ENCODE data around the gene BAAT.
A peak's percentile ranks its signal among the peaks of the same experiment; 100 is the strongest.
"Not testable (repeated sequence)": the region's sequence is repeated elsewhere in the genome, so short reads cannot be mapped to it uniquely, and the experiment has no call there.

Gene BAAT

DNA sequence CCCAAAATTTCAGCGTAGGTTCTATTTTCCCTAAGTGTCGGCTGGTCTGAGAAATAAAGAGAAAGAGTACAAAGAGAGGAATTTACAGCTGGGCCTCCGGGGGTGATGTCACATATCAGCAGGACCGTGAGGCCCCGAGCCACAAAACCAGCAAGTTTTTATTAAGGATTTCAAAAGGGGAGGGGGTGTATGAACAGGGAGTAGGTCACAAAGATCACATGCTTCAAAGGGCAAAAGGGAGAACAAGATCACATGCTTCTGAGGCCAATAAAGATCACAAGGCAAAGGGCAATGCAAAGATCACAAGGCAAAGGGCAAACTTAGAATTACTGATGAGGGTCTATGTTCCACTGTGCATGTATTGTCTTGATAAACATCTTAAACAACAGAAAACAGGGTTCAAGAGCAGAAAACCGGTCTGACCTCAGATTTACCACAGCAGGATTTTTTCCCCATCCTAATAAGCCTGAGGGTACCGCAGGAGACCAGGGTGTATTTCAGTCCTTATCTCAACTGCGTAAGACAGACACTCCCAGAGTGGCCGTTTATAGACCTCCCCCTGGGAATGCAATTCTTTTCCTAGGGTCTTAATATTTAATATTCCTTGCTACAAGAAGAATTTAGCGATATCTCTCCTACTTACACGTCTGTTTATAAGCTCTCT, at the start of gene BAAT:
TSS of gene BAAT (minus strand) at position 134 of the 664 bp plus-strand sequence. CDS start 13,602 bp downstream, outside the sequence.
- not testable (repeated sequence) for DNase-seq (ENCODE audit: low read depth)

DNA sequence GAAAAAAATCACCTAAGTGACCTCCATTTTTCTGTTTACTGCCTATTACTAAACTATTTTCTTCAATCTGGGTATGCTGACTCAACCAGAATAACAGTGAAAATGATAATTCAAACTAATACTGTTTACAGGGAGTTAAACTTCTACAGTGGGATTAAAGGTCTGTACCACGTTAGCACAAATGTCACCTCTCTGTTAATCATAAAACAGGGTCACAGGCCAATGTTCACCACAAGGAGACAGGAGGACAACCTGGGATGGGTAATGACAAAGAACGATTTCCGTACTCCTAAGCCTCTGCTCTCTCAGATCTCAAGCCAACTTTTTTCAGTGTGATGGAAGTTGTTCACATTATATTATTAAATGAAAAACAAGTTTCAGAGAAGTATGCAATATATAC, 48.4 kb upstream of the BAAT start:
- DNase-seq (ENCODE audit: low read depth), result no peak

DNA sequence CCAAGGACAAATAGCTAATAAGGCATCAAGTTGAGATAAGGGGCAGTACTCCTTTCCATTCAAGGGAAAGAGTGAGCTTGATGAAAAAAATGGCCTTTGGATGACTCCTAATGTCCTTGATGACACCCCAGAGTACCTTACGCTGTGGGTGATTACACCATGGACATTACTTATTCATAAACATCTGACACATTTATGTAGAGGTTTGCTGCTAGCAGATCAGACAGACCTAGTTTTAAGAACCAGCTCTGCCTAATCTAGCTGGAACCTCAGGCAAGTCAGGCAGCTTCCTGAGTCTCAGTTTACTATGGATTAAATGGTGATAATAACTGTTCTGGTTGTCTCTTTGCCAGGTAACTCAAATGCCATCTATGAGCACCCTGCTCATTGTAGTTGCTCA, 47.9 kb upstream of the BAAT start:
- no peak for DNase-seq (ENCODE audit: low read depth)

DNA sequence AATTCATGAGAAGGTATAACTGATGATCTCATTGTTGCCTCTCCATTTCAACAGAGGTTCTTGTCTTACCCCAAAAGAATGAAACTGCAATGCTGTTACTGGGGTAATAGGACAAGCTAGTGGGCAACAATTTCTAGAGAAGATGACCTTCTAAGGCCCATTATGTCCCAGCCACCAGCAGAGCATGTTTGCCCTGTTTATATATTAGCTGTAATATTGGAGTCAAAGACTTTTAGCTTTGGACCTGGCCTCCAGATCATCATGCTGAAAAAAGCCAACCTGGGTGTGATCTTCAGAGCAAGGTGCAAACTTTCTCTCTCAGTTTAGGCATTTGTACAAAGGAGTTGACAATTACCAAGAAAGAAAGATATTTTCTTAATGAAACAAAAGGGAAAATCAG, 47.4 kb upstream of the BAAT start:
- no peak for DNase-seq (ENCODE audit: low read depth)

DNA sequence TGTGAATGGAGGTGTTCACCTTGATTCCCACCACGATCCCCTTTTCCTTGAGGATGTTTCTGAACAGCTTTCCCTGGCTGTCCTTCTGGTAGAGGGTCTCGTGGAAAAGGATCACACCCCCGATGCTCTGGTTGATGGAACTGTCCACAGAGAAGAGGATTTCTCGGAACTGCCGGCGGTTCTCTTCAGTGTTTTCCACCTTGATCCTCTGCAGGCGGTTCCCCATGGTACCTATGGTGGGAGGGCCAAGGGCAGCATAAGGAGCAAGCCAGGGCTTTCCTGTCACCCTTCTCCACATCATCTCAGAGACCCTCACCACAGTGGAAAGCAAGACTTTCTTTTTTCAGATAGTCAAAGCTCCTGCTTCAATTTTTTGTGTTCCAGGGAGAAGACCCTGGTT, 44.9 kb upstream of the BAAT start:
- no peak for DNase-seq (ENCODE audit: low read depth)

DNA sequence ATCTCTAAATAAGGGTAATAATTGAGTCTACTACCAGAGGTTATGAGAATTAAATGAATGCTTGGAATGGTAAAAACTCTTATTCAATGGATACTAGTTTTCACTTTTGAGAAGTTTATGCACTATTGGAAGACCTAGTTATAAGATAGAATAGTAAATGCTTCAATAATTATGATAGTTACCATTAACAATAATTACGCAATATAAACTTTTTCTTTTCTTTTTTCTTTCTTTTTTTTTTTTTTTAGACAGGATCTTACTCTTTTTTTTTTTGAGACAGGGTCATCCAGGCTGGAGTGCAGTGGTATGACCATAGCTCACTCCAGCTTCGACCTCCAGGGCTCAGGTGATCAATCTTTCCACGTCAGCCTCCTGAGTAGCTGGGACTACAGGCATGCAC, 44.1 kb upstream of the BAAT start:
- no peak for DNase-seq (ENCODE audit: low read depth)

DNA sequence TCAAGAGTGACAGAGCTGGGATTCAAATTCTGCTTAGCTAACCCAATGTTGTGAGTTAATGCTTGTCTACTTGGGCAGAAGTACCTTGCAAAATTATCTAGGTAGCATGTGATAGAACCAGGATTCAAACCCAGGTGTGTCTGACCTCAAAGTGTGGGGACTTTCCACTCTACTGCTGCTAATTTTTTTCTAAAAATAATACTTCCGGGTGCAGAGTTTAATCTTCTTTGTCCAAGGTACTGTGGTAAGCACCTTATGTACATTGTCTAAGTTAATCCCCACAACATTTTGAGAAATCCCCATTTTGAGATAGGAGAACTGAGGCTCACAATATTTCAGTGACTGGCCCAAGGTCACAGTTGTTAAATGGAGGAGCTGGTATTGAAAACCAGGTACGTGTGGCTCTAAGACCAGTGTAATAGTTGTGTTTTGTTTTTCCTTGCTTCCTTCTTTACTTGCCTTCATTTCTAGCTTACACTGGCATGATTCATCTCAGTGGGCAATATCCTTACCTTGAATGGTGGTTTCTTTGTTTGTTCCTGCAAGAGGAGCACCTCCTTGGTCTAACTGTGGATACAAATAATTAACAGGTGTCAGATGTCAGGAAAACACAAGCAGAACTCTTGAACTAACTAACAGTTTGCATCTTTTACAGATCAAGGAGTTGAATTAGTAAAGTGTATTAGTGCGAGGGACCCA, 43.3 kb upstream of the BAAT start:
- DNase-seq (ENCODE audit: low read depth), result no peak

DNA sequence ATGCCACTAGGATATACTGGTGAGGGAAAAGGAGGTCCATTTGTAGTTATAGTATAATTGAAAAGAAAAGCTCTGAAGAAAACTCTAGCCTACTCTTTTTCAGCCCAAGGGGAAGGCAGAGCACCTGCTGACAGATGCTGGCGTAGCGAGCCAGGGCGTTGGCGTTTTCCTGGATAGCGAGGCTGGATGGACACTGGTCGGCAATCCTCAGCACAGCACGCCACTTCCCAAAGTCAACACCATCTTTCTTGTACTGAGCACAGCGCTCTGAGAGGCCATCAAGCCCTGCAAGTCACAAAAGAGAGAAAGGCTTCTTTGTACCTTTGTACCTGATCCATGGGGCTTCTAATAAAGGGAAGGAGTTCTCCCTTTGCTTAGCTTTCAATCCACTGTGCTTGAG, 42.6 kb upstream of the BAAT start:
- DNase-seq (ENCODE audit: low read depth), result no peak

DNA sequence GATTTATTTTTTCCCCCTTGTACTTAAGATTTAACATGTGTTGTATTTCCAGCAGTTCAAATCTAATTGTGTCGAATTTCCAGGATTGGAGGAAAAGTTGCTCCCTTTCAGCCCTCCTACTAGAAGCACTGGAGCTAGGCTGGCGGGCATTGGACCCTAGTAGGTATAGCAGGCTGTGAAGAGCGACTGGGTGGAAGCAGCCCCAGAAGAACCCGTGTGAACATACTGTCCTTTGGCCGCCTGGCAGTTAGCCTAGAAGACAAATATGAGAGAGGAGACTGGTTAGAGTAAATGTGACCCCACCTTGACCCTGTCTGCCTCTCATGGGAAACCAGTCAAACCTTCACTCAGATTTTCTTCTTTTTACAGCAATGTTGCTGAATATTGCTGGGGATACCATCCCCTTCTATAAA, 36.9 kb upstream of the BAAT start:
- DNase-seq (ENCODE audit: low read depth), result peak; percentile 7

DNA sequence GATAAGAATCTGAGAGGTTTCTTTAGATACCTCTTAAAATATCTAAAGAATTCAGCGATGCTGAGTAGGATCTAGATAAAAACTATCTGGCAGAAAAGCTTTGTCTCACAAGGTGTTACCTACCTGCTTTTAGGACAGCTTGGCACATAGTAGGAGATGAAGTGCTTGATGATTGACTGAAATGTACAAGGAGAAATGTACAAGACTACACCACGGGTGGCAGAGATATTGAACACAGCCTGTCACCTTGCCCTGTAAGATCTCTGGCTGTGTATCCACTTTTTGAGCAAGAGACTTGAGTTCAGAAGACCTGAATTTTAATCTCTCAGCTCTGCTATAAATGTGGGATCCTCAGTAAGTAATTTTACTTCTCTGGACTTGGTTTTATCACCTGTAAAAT, 35.1 kb upstream of the BAAT start:
- DNase-seq (ENCODE audit: low read depth), result no peak

DNA sequence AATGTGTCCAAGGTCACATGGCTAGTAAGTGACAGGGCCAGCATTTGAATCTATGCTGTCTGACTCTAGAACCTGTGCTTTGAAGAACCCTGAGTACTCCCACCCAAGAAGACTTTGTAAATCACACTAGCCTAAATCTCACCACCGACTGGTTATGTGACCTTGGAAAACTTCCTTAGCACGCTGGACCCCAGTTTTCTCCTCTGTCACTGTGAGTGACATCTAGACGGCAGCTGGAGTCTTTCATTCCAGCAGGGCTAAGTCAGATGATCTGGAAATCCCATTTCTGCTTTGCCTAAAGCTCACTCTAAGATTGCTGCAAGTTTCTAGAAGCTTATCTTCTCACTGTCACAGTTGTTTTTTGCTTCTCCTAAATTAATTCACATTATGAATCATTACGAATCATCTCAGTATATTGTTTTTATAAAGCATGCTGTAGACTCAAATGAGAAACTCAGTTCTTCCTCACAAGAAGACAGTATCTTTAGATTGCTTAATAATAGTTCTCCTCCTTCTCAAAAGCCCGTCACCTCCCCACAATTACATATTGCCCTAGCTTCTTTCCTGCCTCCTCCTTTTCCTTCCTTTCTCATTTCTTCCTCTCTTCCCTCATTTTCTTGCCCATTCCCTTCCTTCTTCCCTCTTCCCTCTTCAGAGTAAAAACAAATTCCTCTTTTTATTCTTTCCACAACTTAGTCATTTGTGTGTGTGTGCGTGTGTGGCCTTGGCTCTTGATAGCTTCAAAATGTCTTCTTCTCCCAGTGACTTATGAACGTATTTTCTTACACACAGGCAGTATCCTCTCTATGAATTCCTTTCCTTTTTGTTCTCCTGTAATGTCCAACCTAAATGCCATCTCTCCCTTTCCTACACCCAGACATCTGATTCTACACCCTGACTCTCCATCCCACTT, 34.0 kb upstream of the BAAT start:
- peak; percentile 62 for DNase-seq (ENCODE audit: low read depth)

DNA sequence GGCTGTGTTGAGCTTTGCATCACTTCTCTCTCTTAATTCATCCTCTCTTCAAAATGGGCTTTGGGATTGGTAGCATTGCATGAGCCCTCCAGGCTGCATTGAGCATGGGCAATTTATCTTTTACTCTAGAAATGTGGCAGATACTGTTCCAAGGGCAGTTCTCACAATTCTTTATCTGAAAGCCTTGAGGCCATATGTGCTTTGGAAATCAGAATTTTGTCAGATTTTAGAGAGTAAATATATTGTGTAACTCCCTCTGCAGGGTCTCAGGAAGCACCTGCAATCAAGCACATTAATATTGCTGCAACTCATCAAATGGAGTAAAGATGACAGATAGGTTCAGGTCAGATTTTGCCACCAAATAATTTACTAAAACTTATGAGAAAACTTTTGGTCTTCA, 33.2 kb upstream of the BAAT start:
- no peak for DNase-seq (ENCODE audit: low read depth)

DNA sequence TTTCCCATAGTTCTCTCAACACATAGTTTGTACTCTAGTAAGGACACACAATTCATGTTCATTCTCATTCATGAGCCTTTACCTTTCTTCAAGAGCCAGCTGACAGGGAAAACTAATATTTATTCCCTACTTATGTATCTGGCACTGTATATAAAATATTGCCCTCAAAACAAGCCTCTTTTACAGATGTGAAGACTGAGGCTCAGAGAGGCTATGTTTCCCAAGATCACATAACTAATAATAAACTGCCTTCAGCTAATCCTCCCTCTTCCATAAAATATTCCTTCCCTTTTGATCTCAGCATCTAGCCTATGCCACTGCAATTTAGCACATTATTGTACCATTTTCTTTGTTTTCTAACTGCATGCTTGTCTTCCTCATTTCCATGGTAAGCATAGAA, 32.6 kb upstream of the BAAT start:
- no peak for DNase-seq (ENCODE audit: low read depth)

DNA sequence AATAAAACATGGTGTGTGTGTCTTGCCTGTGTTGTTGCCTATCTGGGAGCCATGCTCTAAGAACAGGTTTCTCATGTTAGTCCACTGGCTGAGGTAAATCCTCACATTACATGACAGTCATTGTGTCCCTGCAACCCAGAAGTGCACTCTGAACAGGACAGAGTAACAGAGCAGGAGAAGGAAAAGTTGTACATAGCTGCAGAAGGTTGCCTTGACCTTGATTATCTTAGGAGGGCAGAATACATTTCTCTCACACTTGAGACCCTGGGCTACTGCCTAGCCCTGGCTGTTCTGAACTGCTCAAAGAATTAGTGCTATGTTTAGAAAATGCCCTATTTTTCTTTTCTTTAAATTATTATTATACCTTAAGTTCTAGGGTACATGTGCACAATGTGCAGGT, 30.8 kb upstream of the BAAT start:
- DNase-seq (ENCODE audit: low read depth), result no peak

DNA sequence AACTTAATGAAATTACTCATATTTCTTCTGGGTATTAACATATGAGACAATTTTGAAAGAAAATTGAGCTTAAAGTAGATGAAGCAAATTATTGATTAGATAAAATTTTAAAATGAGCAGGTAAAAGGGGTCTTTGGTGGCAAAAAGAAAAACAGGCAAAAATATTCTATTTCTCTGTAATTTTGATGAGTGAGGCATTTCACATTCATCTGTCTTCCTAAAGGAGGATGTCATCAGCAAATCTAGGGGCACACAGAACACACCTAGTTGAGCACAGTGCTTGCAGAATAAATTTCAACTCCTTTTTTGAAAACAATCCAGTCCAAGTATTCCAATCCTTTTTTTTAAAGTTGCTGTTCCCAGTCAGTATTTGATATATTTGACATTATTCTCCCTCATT, 30.0 kb upstream of the BAAT start:
- DNase-seq (ENCODE audit: low read depth), result no peak

DNA sequence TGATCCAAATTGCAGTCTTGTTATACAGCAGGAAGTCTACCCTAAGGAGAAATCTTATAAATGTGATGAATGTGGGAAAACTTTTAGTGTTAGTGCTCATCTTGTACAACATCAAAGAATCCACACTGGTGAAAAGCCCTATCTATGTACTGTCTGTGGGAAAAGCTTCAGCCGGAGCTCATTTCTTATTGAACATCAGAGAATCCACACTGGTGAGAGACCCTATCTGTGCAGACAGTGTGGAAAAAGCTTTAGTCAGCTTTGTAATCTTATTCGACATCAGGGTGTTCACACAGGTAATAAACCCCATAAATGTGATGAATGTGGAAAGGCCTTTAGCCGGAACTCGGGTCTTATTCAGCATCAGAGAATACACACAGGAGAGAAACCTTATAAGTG, 24.3 kb upstream of the BAAT start:
- DNase-seq (ENCODE audit: low read depth), result peak; percentile 20

DNA sequence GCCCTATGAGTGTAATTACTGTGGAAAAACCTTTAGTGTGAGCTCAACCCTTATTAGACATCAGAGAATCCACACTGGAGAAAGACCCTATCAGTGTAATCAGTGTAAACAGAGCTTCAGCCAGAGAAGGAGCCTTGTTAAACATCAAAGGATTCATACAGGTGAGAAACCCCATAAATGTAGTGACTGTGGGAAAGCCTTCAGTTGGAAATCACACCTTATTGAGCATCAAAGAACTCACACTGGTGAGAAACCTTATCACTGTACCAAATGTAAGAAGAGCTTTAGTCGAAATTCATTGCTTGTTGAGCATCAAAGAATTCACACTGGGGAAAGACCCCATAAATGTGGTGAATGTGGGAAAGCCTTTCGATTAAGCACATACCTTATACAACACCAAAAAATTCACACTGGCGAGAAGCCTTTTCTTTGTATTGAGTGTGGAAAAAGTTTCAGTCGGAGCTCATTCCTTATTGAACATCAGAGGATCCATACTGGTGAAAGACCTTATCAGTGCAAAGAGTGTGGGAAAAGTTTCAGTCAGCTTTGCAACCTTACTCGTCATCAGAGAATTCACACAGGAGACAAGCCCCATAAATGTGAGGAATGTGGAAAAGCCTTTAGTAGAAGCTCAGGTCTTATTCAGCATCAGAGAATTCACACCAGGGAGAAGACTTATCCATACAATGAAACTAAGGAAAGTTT, 23.7 kb upstream of the BAAT start:
- DNase-seq (ENCODE audit: low read depth), result no peak

DNA sequence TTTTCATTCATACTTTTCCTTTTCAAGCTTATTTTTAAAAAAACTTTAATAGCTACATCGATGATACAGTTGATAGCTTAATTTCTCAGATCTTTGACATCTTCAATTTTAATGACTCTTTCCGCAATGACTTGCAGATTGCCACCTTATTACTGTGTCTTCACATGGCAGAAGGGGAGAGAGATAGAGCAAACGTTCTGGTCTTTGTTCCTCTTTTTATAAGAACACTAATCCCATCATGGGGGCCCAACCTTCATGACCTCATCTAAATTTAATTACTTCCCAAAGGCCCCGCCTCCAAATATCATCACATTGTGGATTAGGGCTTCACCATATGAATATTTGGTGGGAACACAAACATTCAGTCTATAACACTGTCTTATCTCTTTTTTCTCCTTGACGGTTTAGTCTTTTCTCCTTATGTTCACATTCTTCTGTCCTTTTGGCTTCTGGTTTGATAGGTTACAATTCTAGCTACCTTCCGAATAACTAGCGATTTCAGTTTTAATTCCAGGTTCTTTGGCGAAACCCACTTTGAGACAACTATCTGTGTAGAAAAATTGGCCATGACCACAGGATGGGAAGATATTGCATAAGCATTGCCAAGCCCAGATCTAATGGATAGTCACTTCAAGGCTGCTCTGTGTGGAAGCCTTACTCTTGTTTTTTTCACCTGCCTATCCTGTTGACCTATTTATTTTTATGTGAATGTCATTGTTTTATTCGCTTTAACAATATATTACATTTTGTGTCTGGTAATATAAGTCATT, 18.9 kb upstream of the BAAT start:
- no peak for DNase-seq (ENCODE audit: low read depth)

DNA sequence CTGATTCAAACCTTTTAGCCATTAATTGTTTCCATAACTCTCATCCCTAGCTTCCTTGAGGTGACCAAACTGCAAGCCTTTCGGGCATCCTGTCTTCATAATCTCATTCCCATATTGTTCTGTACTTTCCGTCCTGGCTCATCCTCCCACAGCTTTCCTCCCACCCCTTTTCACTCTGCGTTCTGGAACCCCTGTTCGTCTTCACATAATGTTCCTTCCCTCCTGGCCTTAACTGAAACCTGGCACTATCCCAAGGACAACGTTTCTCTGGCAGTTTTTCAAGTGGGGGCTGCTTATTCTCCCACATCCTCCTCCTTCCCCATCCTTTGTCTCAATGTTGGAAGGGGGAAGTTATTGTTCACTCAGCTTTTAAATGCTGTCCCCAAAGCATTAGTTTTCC, 15.3 kb upstream of the BAAT start:
- DNase-seq (ENCODE audit: low read depth), result no peak

DNA sequence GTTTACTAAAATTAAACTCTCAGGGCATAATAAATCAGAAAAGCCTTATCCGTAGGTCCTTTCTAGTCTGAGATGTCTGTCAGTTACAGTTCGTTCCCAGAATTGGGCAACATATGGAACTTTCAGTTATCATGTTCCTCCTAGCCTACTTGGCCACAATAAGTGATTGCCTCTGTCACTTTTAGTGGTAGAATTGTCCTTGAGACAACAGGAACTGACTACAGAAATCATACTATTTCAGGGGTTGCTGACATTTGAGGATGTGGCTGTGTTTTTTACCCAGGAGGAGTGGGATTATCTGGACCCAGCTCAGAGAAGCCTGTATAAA, 14.8 kb upstream of the BAAT start:
- no peak for DNase-seq (ENCODE audit: low read depth)

DNA sequence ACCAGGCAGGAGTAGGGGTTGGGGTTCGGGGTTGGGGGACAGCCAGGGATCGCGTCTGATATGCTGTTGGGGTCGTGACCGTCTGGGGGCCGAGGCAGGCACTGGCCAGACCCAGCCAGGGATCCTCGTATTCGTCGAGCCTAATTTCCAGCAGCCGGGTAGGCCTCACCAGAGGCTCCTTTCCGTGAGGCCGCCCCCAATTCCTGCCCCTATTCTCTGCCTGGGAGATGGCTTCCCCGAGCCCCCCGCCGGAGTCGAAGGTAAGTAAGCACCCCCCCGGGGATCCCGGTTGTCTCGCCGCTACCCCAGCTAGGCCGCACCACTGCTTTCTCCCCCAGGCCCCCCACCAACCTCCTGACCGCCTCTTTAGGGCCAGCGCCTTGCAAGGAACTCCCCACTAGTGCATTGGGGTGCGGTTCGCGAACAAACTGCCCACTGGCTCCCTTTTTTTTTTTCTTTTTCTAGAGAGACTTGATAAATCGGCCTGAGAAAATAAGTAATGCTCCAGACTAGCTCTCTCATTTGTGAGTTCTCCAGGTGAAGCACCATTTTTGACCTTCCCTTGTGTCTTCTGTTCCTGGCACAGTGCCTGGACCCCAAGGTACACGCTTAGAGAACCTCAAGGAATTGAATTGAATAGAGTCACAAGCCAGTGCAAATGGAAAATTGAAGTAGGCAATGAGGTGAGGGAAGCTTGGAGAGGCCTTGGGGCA, 14.3 kb upstream of the BAAT start:
- DNase-seq (ENCODE audit: low read depth), result no peak
